ENCODE results near the gene SP8. TPM values are rescaled to one million over a fixed set of nuclear protein-coding genes. Genes with fewer than 3 reads are reported as not detected.

SP8 gene
- total RNA-seq, 1 donor from 2014 or later, result 33.7 TPM

DNA sequence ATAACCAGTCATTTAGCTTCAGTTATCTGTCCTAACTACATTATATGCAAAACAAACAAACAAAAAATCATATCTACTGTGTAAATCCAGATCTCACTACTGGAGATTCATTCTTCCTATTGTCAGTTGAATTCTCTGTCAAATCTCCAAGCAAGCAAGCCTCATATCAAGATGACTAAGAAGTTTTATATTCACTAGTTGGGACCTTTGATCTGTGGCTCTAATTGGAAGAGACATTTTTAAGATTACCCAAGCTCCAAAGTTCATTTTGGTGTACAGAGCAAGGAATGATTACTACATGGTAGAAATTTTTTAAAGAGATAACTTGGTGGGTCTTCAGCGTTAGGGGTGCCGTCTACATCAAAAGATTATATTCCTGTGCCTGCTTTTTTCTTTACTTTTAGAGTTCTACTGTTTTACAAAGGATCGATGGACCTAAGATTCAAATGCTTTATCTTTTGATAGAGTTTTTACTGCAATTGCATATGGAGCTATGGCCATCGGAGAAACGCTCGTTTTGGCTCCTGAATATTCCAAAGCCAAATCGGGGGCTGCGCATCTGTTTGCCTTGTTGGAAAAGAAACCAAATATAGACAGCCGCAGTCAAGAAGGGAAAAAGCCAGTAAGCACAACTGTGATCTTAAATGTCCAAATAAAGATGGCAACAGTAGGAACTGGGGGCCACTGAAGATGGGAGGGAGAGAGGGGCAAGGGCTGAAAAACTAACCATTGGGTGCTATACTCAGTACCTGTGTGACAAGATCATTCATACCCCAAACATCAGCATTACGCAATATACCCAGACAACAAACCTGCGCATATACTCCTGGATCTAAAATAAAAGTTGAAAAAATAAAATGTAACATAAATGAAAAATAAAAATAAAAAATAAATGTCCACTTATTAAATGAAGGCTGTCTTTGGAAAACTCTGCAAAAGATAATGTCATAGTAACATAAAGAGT is 47.9 kb downstream of the SP8 start:
- no peak overlapping the region for H3K4me3 Mint-ChIP-seq

DNA sequence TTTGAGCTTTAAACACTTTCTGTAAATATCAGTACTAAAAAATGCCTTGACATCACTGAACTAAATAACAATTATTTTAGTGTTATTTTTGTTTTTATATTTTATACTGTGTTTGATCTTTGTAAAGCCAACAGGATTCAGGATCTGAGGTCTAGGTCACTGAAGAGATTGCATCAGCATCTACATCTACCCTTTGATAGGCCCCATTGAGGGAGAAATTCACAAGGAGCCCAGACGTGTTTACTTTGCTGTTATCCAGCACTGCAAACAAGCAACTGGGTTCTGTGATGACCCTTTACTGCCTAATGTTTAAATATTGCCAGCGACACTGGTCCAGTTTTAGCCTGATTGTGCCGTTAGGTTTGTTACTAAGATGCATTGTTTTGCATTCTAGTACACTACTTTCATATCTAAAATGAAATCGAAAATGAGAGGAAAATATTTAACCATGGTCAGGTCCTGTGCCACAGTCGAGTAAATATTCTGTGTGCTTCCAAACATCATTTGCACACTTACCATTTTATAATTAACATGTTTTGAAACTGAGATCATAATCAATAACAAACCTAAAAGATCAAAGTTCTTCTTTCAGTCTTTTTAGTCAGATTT is 48.7 kb downstream of the SP8 start:
- Mint-ChIP-seq H3K4me1 (no peaks in the 10 kb centered on the region), H3K27ac (ENCODE audit: unreplicated experiment) (no peak overlapping the region), H3K36me3 (ENCODE audit: low read depth) (no peaks in the 10 kb centered on the region), H3K9me3 (peaks cover 3% of the 10 kb centered on the region), H3K27me3 (ENCODE audit: low read depth) (no peaks in the 10 kb centered on the region), H3K4me3 (no peak overlapping the region)
- no peak for TF ChIP-seq CTCF (conservative IDR thresholded peaks at IDR 0.05)
- DNase-seq (ENCODE audit: low read depth, low spot score), result no peak

More for the DNA sequence above, 47.9 kb downstream of the SP8 start:
- Mint-ChIP-seq H3K9me3 (peaks cover 3% of the 10 kb centered on the region), H3K27ac (ENCODE audit: unreplicated experiment) (no peak overlapping the region), H3K27me3 (ENCODE audit: low read depth) (no peaks in the 10 kb centered on the region), H3K4me1 (no peaks in the 10 kb centered on the region), H3K36me3 (ENCODE audit: low read depth) (no peaks in the 10 kb centered on the region)
- no peak for DNase-seq (ENCODE audit: low read depth, low spot score)
- no peak for TF ChIP-seq CTCF (conservative IDR thresholded peaks at IDR 0.05)

DNA sequence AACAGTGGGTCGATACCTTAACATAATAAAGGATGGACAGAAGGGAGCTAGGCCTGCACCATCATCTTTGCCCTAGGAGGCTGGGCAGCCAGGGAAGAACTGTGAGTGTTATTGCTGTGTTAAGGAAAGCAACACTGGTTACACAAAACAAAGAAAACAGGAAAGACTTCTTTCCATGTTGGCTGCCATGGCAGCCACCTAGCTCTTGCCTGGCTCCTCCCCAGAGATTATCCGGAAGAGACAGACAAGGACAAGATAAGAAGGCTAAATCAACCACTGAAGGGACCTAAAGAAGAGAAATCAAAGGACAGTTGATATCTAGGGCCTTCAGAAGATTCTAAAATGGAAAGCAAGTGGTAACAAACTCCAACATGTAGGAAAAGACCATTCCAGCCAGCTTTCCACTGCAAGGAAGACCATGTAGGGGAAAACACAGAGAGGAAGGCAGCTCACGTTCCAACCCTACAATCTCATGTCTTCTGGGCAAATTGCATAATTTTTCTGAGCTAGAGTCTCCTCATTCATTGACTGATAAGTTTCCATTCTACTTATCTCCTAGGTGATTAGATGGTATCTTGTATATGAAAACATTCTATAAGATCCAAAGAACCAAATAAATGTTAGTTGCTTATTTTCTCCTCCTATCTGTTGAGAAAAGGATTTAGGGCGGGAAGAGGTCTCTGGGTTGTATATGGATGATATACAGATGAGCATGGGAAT is 51.2 kb downstream of the SP8 start:
- Mint-ChIP-seq H3K4me3 (no peak overlapping the region), H3K36me3 (ENCODE audit: low read depth) (no peaks in the 10 kb centered on the region), H3K9me3 (peaks cover 3% of the 10 kb centered on the region), H3K27ac (ENCODE audit: unreplicated experiment) (no peak overlapping the region), H3K4me1 (no peaks in the 10 kb centered on the region), H3K27me3 (ENCODE audit: low read depth) (peaks cover 3% of the 10 kb centered on the region)
- no peak for DNase-seq (ENCODE audit: low read depth, low spot score)
- no peak for TF ChIP-seq CTCF (conservative IDR thresholded peaks at IDR 0.05)

Other genes starting within 250 kb of the SP8 start
- not detected in 2 replicates for gene ABCB5, start 171.2 kb downstream of the SP8 start, total RNA-seq